Astrocyte (in vitro differentiated cells and primary cell): ENCODE data around the gene BCOR. TPM values are rescaled to one million over a fixed set of nuclear protein-coding genes. Genes with fewer than 3 reads are reported as not detected.
A peak's percentile ranks its signal among the peaks of the same experiment; 100 is the strongest.

Experiments
- DNase-seq: peaks from one replicate; pipeline ENCODE4 v3.0.0-alpha.2; 2010; ENCODE audit warnings: low read depth
- FAIRE-seq: peaks from 2 replicates; lab custom pipeline; 2011; peaks lifted over from hg19 to GRCh38; lab: Jason Lieb, UNC
- H2AFZ ChIP-seq: 2 replicates; pipeline ENCODE4 v1.6.0; 2012; ENCODE audit warnings: low read depth, low read length, inconsistent platforms
- H3K27ac ChIP-seq: 2 replicates; pipeline ENCODE4 v1.5.1; 2011; ENCODE audit warnings: low read depth, low read length, inconsistent platforms
- H3K27me3 ChIP-seq: 2 replicates; pipeline ENCODE4 v1.6.0; 2011; ENCODE audit warnings: low read length, inconsistent platforms; ENCODE audit not compliant: insufficient read depth
- H3K36me3 ChIP-seq: 2 replicates; pipeline ENCODE4 v1.5.1; 2011; ENCODE audit warnings: low read length, inconsistent platforms; ENCODE audit not compliant: insufficient read depth
- H3K4me1 ChIP-seq: 2 replicates; pipeline ENCODE4 v1.5.1; 2011; ENCODE audit warnings: low read length, inconsistent platforms; ENCODE audit not compliant: insufficient read depth
- H3K4me2 ChIP-seq: 2 replicates; pipeline ENCODE4 v1.6.0; 2012; ENCODE audit warnings: low read length, inconsistent platforms
- H3K4me3 ChIP-seq: 2 replicates; pipeline ENCODE4 v1.5.1; 2011; ENCODE audit warnings: low read depth, mild to moderate bottlenecking, low read length, inconsistent platforms; ENCODE audit not compliant: insufficient read depth
- H3K79me2 ChIP-seq: 2 replicates; pipeline ENCODE4 v1.6.0; 2012; ENCODE audit warnings: mild to moderate bottlenecking, low read length, inconsistent platforms; ENCODE audit not compliant: insufficient read depth
- H3K9ac ChIP-seq: 2 replicates; pipeline ENCODE4 v1.6.0; 2012; ENCODE audit warnings: mild to moderate bottlenecking, low read length, inconsistent platforms
- H3K9me3 ChIP-seq: 2 replicates; pipeline ENCODE4 v1.5.1; 2012; ENCODE audit warnings: low read depth, mild to moderate bottlenecking, low read length, inconsistent platforms; ENCODE audit not compliant: insufficient read depth
- H4K20me1 ChIP-seq: 2 replicates; pipeline ENCODE4 v1.6.0; 2012; ENCODE audit warnings: low read length, inconsistent platforms; ENCODE audit not compliant: insufficient read depth
- H3K27ac Mint-ChIP-seq: one replicate; pipeline ENCODE4 v1.8.0; 2021; ENCODE audit warnings: mild to moderate bottlenecking, mixed read lengths; ENCODE audit not compliant: unreplicated experiment
- H3K27me3 Mint-ChIP-seq: one replicate; pipeline ENCODE4 v1.8.0; 2021; ENCODE audit warnings: low read depth, mixed read lengths; ENCODE audit not compliant: unreplicated experiment
- H3K36me3 Mint-ChIP-seq: one replicate; pipeline ENCODE4 v1.8.0; 2021; ENCODE audit warnings: low read depth, mixed read lengths; ENCODE audit not compliant: unreplicated experiment
- H3K4me1 Mint-ChIP-seq: one replicate; pipeline ENCODE4 v1.8.0; 2021; ENCODE audit warnings: low read depth, mixed read lengths; ENCODE audit not compliant: unreplicated experiment
- H3K4me3 Mint-ChIP-seq: one replicate; pipeline ENCODE4 v1.8.0; 2021; ENCODE audit warnings: mild to moderate bottlenecking, moderate library complexity, mixed read lengths; ENCODE audit not compliant: unreplicated experiment
- H3K9me3 Mint-ChIP-seq: one replicate; pipeline ENCODE4 v1.8.0; 2021; ENCODE audit warnings: mild to moderate bottlenecking, mixed read lengths; ENCODE audit not compliant: unreplicated experiment
- EZH2 ChIP-seq: IDR thresholded peaks from 2 replicates; pipeline ENCODE4 v1.6.1; 2012; ENCODE audit warnings: mild to moderate bottlenecking, low read length, inconsistent platforms; ENCODE audit not compliant: insufficient read depth
- total RNA-seq: library from RNA; stranded (reverse); gene quantifications from 2 replicates; pipeline ENCODE4 v1.2.1, GENCODE V29; 2021
- TF ChIP-seq, protein P1 (sequence below): IDR thresholded peaks from 2 replicates; pipeline ENCODE4 v1.5.1; 2011; ENCODE audit warnings: low read depth, mild to moderate bottlenecking, inconsistent platforms, low read length, moderate library complexity; ENCODE audit not compliant: insufficient read depth

BCOR gene
- total RNA-seq, 1 donor from 2014 or later = 9.0 TPM

DNA sequence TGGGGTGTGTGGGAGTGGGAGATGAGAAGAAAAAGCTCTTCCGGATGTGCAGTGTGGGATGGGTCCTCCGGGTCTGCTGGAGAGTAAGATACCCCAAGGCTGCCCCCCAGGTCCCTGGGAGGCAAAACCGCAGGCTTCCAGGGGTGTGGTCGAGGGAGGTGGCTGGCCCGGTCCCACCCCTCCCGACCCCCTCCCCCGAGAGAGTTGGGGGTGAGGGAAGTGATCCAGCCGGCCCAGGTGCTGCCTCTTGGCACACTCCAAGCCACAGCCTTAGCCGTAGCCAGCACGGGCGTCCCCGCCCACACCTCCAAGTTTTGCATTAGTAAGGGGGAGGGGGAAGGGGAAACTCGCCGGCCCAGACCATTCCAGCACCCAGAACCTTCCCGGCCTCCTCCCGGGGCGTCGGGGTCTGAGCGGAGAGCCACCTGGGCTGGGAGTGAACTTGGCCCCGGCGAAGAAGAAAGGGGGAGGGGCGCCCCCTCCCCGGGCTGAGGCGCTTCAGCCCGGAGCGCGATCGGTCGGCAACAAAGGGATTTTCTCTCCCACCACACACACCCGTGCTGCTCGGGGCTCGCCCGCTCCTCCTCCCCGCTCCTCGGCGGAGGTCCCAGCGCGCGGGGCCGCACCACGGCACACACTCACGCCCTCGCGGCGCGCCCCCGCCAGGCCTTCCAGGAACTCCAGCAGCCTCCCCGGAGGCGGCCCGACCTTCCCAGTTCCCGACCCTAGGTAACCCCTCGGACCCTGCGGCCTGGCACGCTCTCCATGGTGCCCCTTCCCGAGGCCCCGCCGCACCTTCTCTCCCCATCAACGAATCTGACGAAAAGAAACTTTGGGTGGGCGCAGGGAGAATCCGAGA lies 14.4 kb downstream of the BCOR start:
- Histone ChIP-seq H4K20me1 (peaks cover 85% of the 10 kb centered on the region), H3K36me3 (no peaks in the 10 kb centered on the region), H2AFZ (no peak overlapping the region), H3K4me2 (peak overlapping the region; percentile 81), H3K9ac (peak overlapping the region; percentile 27), H3K9me3 (no peaks in the 10 kb centered on the region), H3K27ac (no peak overlapping the region), H3K4me3 (peak overlapping the region; percentile 37), H3K4me1 (peaks cover 27% of the 10 kb centered on the region), H3K79me2 (peaks cover 53% of the 10 kb centered on the region), H3K27me3 (no peaks in the 10 kb centered on the region)
- no peak for FAIRE-seq
- H3K36me3 Mint-ChIP-seq = no peaks in the 10 kb centered on the region
- no peaks in the 10 kb centered on the region for H3K9me3 Mint-ChIP-seq
- DNase-seq = no peak
- H3K4me3 Mint-ChIP-seq = peak overlapping the region; percentile 50
- TF ChIP-seq, protein P1, sequence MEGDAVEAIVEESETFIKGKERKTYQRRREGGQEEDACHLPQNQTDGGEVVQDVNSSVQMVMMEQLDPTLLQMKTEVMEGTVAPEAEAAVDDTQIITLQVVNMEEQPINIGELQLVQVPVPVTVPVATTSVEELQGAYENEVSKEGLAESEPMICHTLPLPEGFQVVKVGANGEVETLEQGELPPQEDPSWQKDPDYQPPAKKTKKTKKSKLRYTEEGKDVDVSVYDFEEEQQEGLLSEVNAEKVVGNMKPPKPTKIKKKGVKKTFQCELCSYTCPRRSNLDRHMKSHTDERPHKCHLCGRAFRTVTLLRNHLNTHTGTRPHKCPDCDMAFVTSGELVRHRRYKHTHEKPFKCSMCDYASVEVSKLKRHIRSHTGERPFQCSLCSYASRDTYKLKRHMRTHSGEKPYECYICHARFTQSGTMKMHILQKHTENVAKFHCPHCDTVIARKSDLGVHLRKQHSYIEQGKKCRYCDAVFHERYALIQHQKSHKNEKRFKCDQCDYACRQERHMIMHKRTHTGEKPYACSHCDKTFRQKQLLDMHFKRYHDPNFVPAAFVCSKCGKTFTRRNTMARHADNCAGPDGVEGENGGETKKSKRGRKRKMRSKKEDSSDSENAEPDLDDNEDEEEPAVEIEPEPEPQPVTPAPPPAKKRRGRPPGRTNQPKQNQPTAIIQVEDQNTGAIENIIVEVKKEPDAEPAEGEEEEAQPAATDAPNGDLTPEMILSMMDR = no peak
- no peak for TF ChIP-seq EZH2
- no peak overlapping the region for H3K27ac Mint-ChIP-seq
- H3K27me3 Mint-ChIP-seq = peaks cover 2% of the 10 kb centered on the region
- H3K4me1 Mint-ChIP-seq = peaks cover 17% of the 10 kb centered on the region

DNA sequence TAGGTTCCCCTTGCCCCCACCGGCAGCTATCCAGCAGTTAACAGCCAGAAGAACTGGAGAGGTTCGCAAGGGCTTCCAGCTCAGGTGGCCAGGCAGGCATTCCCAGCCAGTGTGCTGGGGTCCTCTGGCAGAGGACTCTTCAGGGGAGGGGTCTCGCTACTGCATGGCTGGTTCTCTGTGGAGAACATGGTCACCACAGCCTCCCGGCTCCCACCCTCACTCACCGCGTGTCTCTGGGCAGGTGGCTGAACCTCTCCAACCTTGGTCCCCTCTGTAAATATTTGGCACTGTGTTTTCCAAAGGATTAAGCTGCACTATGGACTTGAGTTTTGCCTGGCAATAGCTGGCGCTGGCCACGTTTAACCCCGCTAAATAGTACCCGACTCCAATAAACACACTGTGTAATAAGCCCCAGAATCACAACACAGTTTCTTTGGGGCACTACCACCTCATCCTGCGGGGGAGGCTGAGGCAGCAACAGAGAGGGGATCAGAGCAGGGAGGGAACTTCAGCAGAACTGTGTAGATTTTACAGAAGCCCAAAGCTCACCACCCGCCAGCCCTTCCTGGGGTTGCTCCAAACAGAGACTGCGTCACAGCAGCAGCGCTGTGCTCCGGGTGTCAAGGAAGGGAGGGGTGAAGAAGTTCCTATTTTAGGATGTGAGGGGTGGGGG lies 15.2 kb downstream of the BCOR start:
- Histone ChIP-seq H3K4me3 (no peak overlapping the region), H3K36me3 (no peaks in the 10 kb centered on the region), H3K4me1 (peaks cover 25% of the 10 kb centered on the region), H3K9me3 (no peaks in the 10 kb centered on the region), H2AFZ (no peak overlapping the region), H3K27ac (no peak overlapping the region), H3K4me2 (peak overlapping the region; percentile 81), H3K79me2 (peaks cover 49% of the 10 kb centered on the region), H4K20me1 (peaks cover 86% of the 10 kb centered on the region), H3K9ac (no peak overlapping the region), H3K27me3 (no peaks in the 10 kb centered on the region)
- Mint-ChIP-seq H3K27ac (no peak overlapping the region), H3K4me1 (peaks cover 9% of the 10 kb centered on the region), H3K36me3 (no peaks in the 10 kb centered on the region), H3K9me3 (no peaks in the 10 kb centered on the region), H3K27me3 (peaks cover 2% of the 10 kb centered on the region), H3K4me3 (peak overlapping the region; percentile 64)
- no peak for TF ChIP-seq EZH2
- TF ChIP-seq, protein P1 = no peak
- FAIRE-seq (no peak), DNase-seq (no peak)
